ENCODE measurements around the gene FOXF2.

The FOXF2 gene

DNA sequence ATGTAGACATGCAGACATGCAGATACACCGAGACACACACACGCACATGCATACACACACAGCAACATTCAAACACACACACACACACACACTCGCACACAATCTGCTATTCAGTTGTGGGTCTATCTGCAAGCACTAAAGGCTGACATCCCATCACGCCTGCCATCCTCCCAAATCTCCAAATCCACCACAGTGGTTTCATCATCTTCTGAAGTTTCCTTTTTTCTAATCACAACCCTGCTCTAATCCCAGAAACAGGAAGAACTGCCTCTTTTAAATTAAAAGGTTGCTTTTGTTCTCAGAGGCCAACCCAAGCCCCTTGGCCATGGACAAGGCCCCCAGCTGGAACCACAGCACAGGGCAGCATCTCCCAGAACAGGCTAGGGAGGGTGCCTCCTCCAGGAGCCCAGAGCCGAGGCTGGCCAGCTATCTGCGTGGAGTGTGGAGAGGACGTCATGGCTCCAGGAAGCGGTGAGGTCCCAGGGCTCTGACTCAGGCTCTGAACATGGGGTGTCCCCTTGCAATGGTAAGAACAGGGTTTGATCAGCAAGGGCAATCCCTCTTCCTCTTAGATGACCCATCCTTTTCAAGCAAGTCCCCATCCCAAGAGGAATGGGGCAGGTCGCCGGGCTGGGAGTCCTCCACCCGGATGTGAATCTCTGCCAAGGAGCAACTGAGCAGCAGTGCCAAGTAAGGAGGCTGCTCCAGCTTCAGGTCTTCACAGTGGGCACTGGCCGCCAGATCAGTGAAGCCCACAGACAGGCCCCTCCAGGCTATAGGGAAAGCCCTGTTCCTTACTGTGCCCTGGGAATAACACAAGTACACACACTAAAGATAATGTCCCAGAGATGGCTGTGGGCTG is 14.7 kb downstream of the FOXF2 start:
- Histone ChIP-seq H3K27ac (no peak overlapping the region), H3K4me3 (no peak overlapping the region)

DNA sequence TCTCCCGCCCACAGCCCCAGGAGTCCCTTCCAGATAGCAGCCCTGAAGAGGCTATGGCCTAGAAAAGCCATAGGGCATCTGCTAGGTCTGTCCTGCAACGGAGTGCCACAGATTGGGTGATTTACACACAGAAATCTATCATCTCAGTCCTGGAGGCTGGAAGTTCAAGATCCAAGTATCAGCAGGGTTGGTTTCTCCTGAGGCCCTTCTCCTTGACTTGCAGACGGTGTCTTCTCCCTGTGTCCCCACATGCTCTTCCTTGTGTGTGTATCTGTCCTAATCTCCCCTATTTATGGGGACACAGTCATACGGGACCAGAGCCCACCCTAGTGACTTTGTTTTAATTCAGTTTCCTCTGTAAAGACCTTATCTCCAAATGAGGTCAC is 15.3 kb downstream of the FOXF2 start:
- Histone ChIP-seq H3K4me3 (no peak overlapping the region), H3K27ac (no peak overlapping the region)

DNA sequence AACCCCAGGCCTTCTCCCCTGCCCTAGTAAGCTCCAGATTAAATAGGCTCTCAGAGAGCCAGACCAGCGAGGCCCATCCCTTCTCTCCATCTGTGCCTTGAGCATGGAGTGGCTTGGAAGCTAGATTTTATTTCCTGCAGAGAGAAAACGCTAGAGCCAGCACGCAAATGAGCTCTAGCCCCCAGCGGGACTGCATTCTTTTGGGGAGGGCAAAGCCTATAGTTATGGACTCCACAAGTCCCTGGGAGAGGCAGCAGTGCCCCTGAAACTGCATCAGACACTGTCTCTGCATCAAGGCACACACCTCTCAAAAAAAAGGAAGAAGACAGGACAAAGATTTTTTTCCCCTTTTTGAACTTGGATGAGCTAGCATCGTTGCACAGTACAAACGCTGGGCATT is 15.8 kb downstream of the FOXF2 start:
- H3K27ac ChIP-seq, result no peak overlapping the region
- no peak overlapping the region for H3K4me3 ChIP-seq

DNA sequence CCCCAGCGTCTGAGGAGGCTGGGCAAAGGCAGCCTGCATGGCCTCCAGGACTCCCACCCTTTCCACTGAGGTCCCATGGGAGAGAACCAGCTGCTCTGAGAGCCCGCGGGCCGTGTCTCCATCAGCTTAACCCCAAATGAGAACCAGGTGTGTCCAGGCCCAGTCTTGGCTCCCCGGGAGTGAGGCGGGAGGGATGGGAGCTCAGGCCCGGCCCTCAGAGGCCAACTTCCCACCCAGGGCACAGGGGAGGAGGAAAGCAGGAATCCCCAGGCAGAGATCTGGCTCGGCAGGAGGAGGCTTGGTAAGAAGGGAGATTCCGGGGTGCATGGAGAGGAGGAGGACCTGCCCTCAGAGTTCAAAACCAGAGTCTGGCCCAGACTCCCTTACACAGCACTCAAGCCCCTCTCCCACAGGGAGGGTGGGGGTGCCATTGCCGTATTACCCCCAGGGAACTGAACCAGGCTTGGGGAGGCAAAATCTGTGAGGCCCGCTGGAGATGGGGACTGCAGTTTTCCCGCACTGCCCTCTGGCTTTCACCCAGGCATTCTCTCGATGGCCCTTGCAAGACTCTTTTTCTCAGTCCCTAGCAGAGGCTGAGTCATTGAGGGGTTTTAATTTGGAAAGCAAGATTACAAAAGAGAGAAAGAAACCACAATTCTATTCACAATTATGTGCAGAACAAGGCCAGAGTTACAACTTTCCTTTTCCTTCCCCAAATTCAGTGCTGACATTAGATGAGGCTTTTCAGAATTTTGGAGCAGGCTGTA is 17.1 kb downstream of the FOXF2 start:
- Histone ChIP-seq H3K4me3 (no peak overlapping the region), H3K27ac (peak overlapping the region in 2 of 21 experiments; percentile 22)

DNA sequence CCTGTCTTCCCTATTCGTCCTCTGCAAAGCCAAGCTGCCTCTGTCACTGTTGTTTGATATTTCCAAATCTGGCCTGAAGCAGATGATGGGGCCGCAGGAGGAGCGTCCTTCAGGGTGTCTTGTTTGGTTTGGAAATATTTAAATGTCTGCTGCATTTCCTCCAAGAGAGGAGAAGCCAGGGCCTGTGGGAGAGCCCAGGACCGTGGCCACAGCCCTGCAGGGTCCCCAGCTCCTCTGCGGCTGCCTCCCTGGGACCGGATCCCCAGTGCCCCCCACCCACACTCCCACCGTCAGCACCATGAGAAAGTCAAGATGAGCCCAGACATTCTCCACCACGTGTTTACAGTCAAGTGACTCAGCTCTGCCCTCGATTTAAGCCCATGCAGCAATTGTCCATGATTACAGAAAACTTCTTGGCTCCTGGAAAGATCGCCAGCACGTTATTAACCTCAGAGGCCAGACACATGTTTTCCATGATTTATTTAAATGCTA is 18.2 kb downstream of the FOXF2 start:
- Histone ChIP-seq H3K27ac (peak overlapping the region in 4 of 21 experiments; percentile 16 to 44 (median 21)), H3K4me3 (no peak overlapping the region)

DNA sequence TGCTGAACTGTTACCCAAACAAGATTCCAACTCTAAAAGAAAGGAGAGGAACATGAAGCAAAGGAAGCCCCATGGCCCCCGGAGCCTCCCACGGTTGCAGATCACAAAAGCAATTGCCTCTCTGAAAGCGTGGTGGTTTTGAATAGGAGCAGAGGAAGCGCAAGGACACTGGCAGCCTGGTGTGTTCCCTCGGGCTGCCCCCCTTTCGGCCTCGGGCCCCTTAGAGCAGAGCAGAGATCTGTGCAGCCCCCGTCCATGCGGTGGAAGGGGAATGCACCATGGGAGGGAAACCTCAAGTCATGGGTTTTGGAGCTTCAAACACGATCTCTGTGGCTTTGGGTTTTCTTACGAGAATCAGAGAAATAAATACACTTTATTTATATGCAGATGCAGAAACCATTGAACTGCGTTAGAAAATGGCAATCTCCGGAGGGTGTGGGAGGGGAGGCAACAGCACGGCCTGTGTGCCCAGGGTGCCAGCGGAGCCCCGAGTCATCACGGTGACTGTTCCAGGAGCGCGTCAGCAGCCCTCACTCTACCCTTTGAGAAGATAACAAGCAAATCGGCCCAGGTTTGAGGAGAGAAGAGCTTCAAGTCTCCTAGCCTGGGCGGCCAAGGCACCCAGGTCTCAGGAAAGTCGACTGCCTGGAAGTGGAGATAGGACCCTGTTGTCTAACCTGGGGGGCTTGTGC is 20.5 kb downstream of the FOXF2 start:
- Histone ChIP-seq H3K4me3 (no peak overlapping the region), H3K27ac (no peak overlapping the region)

DNA sequence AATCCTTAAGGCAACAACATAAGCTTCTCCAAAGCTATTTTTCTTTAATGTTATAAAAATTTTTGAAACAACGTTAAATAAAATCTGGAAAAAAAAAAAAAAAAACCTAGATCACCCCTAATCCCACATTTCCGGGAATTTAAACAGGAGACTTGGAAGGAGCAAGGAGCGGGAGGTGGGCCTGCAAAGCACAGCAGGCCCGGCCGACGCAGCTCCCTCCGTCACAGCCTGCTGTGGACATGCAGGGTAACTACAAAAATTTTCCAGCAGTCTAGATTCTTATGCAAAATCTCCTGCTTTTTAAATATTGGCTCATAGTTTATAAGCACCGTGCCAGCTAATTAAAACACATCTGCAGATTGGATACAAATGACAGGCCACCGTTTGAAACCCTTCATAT is 23.5 kb downstream of the FOXF2 start:
- Histone ChIP-seq H3K27ac (no peak overlapping the region), H3K4me3 (no peak overlapping the region)

DNA sequence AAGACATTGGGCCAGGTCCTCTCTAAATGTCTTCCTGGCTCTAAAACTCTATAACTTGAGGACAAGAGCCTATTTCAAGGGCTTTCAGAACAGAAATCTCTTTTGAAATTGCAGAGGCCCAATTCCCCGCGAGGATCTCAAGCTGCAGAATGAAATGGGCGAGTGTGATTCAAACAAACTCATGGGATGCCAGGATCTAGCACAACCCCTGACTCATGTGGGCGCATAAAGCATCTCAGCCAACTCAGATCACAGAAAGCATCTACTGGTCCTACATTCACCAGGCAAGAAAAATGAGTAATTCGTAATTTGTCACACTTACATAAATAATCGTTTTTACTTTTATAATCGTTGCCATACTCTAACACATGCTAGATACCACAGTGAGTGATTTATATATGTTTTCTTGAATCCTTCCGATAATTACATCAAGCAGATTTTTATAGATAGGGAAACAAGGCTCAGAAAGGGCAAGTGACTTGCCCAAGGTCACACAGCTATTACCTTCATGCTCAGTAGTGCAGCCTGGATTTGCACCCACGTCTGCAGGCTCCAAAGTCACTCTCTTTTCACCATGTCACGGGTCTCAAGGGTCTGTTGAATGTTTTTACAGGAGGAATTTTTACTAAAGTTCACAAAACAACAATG is 26.2 kb downstream of the FOXF2 start:
- H3K27ac ChIP-seq, result no peak overlapping the region
- H3K4me3 ChIP-seq, result no peak overlapping the region

- Histone ChIP-seq H3K4me3 (no peak overlapping the region), H3K27ac (no peak overlapping the region)
These were observed 26.9 kb downstream of the FOXF2 start for GRCh38 chr6:1416191-1416760.

GRCh38 chr6:1416820-1417219 is 27.4 kb downstream of the FOXF2 start:
- no peak overlapping the region for H3K4me3 ChIP-seq
- H3K27ac ChIP-seq, result no peak overlapping the region

DNA sequence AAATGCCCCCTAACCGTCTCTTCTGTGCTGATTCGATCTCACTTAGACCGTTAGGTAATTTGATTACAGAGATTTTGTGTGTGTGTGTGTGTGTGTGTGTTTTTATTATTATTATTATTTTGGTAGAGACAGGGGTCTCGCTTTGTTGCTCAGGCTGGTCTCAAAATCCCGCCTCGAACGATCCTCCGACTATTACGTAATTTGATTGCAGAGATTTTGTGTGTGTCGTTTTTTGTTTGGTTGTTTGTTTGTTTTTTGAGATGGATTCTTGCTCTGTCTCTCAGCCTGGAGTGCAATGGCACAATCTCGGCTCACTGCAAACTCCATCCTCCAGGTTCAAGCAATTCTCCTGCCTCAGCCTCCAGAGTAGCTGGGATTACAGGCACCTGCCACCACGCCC is 28.3 kb downstream of the FOXF2 start:
- Histone ChIP-seq H3K27ac (no peak overlapping the region), H3K4me3 (no peak overlapping the region)

GRCh38 chr6:1418471-1419191 is 29.3 kb downstream of the FOXF2 start:
- Histone ChIP-seq H3K27ac (no peak overlapping the region), H3K4me3 (no peak overlapping the region)

DNA sequence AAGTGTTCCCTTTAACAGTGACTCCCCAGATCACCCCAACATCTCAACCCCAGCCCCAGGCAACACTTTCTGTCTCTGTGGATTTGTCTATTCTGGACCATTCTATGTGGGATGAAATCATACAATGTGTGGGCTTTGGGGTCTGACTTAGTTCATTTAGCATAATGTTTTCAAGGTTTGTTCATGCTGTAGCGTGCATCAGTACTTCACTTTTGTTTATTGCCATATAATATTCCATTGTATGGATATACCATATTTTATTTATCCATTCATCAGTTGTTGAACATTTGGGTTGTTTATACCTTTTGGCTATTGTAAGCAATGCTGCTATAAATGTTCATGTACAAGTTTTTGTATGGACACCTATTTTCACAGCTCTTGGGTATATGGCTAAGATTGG is 31.0 kb downstream of the FOXF2 start:
- H3K4me3 ChIP-seq, result no peak overlapping the region
- no peak overlapping the region for H3K27ac ChIP-seq

- H3K4me3 ChIP-seq, result no peak overlapping the region
- H3K27ac ChIP-seq, result no peak overlapping the region
These were observed 32.9 kb downstream of the FOXF2 start for GRCh38 chr6:1422290-1422689.

GRCh38 chr6:1423578-1423977 is 34.2 kb downstream of the FOXF2 start:
- no peak overlapping the region for H3K4me3 ChIP-seq
- no peak overlapping the region for H3K27ac ChIP-seq

DNA sequence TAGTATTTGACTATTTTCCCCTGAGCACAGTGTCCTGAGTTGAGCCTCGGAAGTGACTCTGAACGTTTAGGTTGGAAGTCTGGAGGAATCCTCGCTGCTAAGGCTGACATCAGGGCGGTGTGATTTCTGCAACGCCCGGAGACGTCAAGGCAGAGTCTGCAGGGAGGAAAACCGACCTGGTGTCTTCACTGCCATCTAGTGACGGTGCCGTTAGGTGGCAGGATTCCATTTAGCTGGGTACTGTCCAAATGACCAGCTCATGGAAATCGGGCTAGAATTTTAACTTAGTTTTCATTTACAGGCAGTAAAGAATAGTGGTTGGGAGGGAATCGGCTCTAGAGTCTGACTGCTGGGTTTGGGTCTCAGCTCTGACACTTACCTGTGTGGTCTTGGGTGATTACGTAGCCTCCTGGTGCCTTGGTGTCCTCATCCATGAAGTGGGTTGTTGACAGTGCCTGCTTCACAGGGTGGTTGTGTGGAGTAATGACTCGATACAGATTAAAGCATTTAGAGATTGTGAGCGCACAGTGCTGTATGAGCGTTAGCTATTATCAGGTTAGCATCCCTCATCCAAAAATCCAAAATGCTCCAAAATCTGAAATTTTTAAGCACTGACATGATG is 35.0 kb downstream of the FOXF2 start:
- no peak overlapping the region for H3K27ac ChIP-seq
- H3K4me3 ChIP-seq, result no peak overlapping the region

DNA sequence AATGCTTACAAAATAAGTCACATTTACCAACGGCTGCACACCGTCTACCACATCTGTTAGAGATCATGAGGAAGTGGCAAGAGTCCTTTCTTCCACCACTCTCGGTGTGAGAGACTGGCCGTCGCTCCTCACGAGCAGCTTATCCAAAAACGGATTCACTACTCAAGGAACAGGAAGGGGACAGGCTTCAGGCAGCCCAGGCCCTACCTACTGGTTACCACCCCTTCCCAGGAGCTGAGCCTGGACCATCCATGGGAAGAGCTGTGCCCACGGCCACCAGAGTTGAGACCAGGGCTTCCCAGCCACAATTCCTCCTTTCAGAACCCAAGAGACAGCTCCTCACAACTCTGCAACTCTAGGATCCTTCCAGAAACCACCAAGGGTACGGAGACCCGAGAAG is 37.0 kb downstream of the FOXF2 start:
- no peak overlapping the region for H3K27ac ChIP-seq
- no peak overlapping the region for H3K4me3 ChIP-seq

GRCh38 chr6:1435806-1436205 is 46.4 kb downstream of the FOXF2 start:
- no peak overlapping the region for H3K4me3 ChIP-seq
- no peak overlapping the region for H3K27ac ChIP-seq
